Measurements from ENCODE around the gene GOLPH3.

DNA sequence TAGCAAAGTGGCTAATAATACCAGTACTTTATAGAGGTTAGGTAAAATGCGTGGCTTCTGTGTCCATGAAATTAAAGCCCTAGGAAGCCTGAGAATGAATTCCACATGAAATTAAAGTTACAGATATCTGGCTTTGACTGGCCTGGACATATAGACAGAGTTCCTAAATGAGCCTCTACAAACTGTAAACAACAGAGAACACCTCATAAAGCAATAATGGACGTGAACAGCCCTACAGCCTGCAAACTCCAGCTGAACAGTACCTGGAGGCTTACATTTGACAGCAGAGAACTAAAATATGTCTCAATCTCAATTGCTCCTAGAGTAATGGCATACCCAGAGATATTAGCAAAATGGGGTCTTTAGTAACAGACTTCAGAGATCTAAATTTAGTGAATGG, 28.7 kb downstream of the GOLPH3 start:
- TF ChIP-seq, protein P1, sequence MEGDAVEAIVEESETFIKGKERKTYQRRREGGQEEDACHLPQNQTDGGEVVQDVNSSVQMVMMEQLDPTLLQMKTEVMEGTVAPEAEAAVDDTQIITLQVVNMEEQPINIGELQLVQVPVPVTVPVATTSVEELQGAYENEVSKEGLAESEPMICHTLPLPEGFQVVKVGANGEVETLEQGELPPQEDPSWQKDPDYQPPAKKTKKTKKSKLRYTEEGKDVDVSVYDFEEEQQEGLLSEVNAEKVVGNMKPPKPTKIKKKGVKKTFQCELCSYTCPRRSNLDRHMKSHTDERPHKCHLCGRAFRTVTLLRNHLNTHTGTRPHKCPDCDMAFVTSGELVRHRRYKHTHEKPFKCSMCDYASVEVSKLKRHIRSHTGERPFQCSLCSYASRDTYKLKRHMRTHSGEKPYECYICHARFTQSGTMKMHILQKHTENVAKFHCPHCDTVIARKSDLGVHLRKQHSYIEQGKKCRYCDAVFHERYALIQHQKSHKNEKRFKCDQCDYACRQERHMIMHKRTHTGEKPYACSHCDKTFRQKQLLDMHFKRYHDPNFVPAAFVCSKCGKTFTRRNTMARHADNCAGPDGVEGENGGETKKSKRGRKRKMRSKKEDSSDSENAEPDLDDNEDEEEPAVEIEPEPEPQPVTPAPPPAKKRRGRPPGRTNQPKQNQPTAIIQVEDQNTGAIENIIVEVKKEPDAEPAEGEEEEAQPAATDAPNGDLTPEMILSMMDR (IDR thresholded peaks at IDR 0.05): no peak
- TF ChIP-seq POLR2A (IDR thresholded peaks at IDR 0.05): no peak
